GM23338 (cell line): Measurements from ENCODE around the gene EDNRA. TPM values are rescaled to one million over a fixed set of nuclear protein-coding genes. Genes with fewer than 3 reads are reported as not detected.

Source experiments
- ATAC-seq: fragments of 200-7000 bp; cut with Tn5 transposase; 3 replicates; pipeline ENCODE4 v1.9.1; 2020
- DNase-seq: peaks from one replicate; pipeline ENCODE4 v3.0.0-alpha.2; 2015; ENCODE audit warnings: low spot score
- H2AFZ ChIP-seq: fragments of 200-600 bp; sonication (generic); 2 replicates; pipeline ENCODE4 v1.8.0; 2016; ENCODE audit warnings: antibody characterized with exemption, mild to moderate bottlenecking, moderate library complexity
- H3F3A ChIP-seq: fragments of 200-600 bp; sonication (generic); replicated peaks from 2 replicates; pipeline ENCODE4 v1.8.0; 2017; ENCODE audit warnings: antibody characterized with exemption, mixed run types, low read depth
- H3K27ac ChIP-seq: fragments of 200-600 bp; sonication (generic); 2 replicates; pipeline ENCODE4 v1.6.1; 2016; ENCODE audit warnings: low read depth
- H3K27me3 ChIP-seq: fragments of 200-600 bp; sonication (generic); 2 replicates; pipeline ENCODE4 v1.8.0; 2016; ENCODE audit warnings: mild to moderate bottlenecking, mixed run types, moderate library complexity; ENCODE audit not compliant: insufficient read depth
- H3K36me3 ChIP-seq: fragments of 200-600 bp; sonication (generic); 2 replicates; pipeline ENCODE4 v1.8.0; 2016; ENCODE audit warnings: mild to moderate bottlenecking; ENCODE audit not compliant: insufficient read depth
- H3K4me1 ChIP-seq: fragments of 200-600 bp; sonication (generic); 2 replicates; pipeline ENCODE4 v1.8.0; 2016; ENCODE audit warnings: mild to moderate bottlenecking, moderate library complexity; ENCODE audit not compliant: insufficient read depth
- H3K4me2 ChIP-seq: fragments of 200-600 bp; sonication (generic); 2 replicates; pipeline ENCODE4 v1.7.1; 2017; ENCODE audit warnings: mixed run types
- H3K4me3 ChIP-seq: fragments of 200-600 bp; sonication (generic); 2 replicates; pipeline ENCODE4 v1.6.1; 2016; ENCODE audit warnings: mixed run types
- H3K79me2 ChIP-seq: fragments of 200-600 bp; sonication (generic); replicated peaks from 2 replicates; pipeline ENCODE4 v1.8.0; 2017; ENCODE audit warnings: mild to moderate bottlenecking; ENCODE audit not compliant: insufficient read depth
- H3K9me2 ChIP-seq: fragments of 200-600 bp; sonication (generic); 2 replicates; pipeline ENCODE4 v1.8.0; 2017; ENCODE audit not compliant: insufficient read depth
- H4K20me1 ChIP-seq: fragments of 200-600 bp; sonication (generic); replicated peaks from 2 replicates; pipeline ENCODE4 v1.8.0; 2017; ENCODE audit warnings: mild to moderate bottlenecking; ENCODE audit not compliant: insufficient read depth
- H3K27ac Mint-ChIP-seq: 2 replicates; pipeline ENCODE4 v1.8.0; 2020; ENCODE audit warnings: inconsistent platforms, mild to moderate bottlenecking, moderate library complexity, mixed read lengths
- H3K27me3 Mint-ChIP-seq: 3 replicates; pipeline ENCODE4 v1.8.0; 2022; ENCODE audit warnings: low read depth, mild to moderate bottlenecking, moderate library complexity, mixed read lengths, inconsistent platforms; ENCODE audit not compliant: insufficient read depth, poor library complexity
- H3K36me3 Mint-ChIP-seq: 3 replicates; pipeline ENCODE4 v1.8.0; 2021; ENCODE audit warnings: low read depth, mild to moderate bottlenecking, inconsistent platforms, moderate library complexity, mixed read lengths
- H3K4me1 Mint-ChIP-seq: 3 replicates; pipeline ENCODE4 v1.8.0; 2020; ENCODE audit warnings: mild to moderate bottlenecking, inconsistent platforms, mixed read lengths
- H3K4me3 Mint-ChIP-seq: 3 replicates; pipeline ENCODE4 v1.8.0; 2021; ENCODE audit warnings: moderate library complexity, mild to moderate bottlenecking, inconsistent platforms, mixed read lengths
- H3K9me3 Mint-ChIP-seq: 3 replicates; pipeline ENCODE4 v1.8.0; 2020; ENCODE audit warnings: moderate library complexity, mild to moderate bottlenecking, inconsistent platforms, mixed read lengths
- CREB1 ChIP-seq: fragments of 250-450 bp; sonication (Bioruptor Pico); IDR thresholded peaks from 2 replicates; pipeline ENCODE4 v1.5.0; 2020; ENCODE audit warnings: low read depth, mild to moderate bottlenecking, moderate library complexity
- CTCF ChIP-seq, 2 experiments: fragments of 200-600 bp in 1 of 2; sonication (generic) in 1 of 2; conservative IDR thresholded peaks; 2 replicates each; pipeline versions ENCODE4 v1.5.1 to v1.6.1; 2016 to 2017; ENCODE audit warnings: antibody characterized with exemption in 2 of 2, low read depth in 2 of 2, mild to moderate bottlenecking in 2 of 2, moderate library complexity in 1 of 2
- ETS1 ChIP-seq: IDR thresholded peaks from 2 replicates; pipeline ENCODE4 v1.6.1; 2016; ENCODE audit warnings: antibody characterized with exemption
- EZH2 ChIP-seq: fragments of 200-600 bp; sonication (generic); IDR thresholded peaks from one replicate; pipeline ENCODE4 v1.8.0; 2017; ENCODE audit warnings: antibody characterized with exemption, mild to moderate bottlenecking, low read depth; ENCODE audit not compliant: unreplicated experiment
- EZH2phosphoT487 ChIP-seq: fragments of 200-600 bp; sonication (generic); IDR thresholded peaks from one replicate; pipeline ENCODE4 v1.8.1; 2018; ENCODE audit warnings: antibody characterized with exemption; ENCODE audit not compliant: unreplicated experiment
- JUNB ChIP-seq: IDR thresholded peaks from one replicate; pipeline ENCODE4 v1.6.1; 2016; ENCODE audit warnings: antibody characterized with exemption; ENCODE audit not compliant: unreplicated experiment
- NANOG ChIP-seq: IDR thresholded peaks from 2 replicates; pipeline ENCODE4 v1.6.1; 2016; ENCODE audit warnings: antibody characterized with exemption, borderline replicate concordance
- POLR2AphosphoS5 ChIP-seq: IDR thresholded peaks from 2 replicates; pipeline ENCODE4 v1.6.1; 2016; ENCODE audit warnings: antibody characterized with exemption, low read depth
- ZNF114 ChIP-seq: fragments of 250-450 bp; sonication (Bioruptor Pico); IDR thresholded peaks from 2 replicates; pipeline ENCODE4 v1.5.0; 2020; ENCODE audit warnings: mild to moderate bottlenecking, moderate library complexity
- ZNF331 ChIP-seq: fragments of 250-450 bp; sonication (Bioruptor Pico); IDR thresholded peaks from 2 replicates; pipeline ENCODE4 v1.5.0; 2020; ENCODE audit warnings: low read depth, mild to moderate bottlenecking, moderate library complexity
- polyA plus RNA-seq: library from polyadenylated mRNA; unstranded; fragments of >200 nt; fragmentation: Nextera tagmentation; extraction: Ambion mirVana; gene quantifications from 2 replicates; pipeline ENCODE4 v1.2.1, GENCODE V29; 2016
- total RNA-seq: library from RNA; depleted of rRNA; stranded (reverse); fragments of >200 nt; shearing (Covaris generic); gene quantifications from 2 replicates; pipeline ENCODE4 v1.2.3, GENCODE V29; 2014
- TF ChIP-seq, protein P1 (sequence below): IDR thresholded peaks from one replicate; pipeline ENCODE4 v1.6.1; 2018; ENCODE audit warnings: antibody characterized with exemption; ENCODE audit not compliant: unreplicated experiment

EDNRA gene
- total and polyA plus RNA-seq, 2 experiments from 2014 or later: 1.5 to 5.0 TPM

DNA sequence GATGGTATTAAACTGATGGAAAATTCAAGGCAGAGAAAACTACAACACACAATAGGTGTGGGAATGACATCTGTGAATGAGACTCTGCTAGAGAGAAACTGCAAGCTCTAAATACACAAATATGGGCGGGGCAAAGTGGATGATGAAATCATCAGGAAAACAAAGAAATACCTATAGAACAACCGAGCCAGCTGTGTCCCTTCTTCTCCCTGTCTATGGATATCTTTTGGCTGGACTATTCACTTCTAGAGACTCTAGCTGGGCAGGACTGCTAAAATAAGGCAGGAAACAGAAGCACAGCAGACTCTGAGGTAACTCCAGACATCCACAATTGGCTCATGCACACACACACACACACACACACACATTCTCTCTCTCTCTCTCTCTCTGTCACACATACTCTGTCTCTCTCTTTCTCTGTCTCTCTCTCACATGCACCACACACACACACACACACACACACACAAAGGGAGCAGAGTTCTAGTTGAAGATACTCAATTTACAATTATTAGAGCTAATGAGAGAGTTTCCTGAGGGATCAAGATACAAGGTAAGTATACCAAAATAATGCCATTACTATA is 27.2 kb upstream of the EDNRA start:
- H2AFZ ChIP-seq: peak overlapping the region; percentile 57
- no peak overlapping the region for H3K4me3 ChIP-seq

GRCh38 chr4:147456706-147457105 is 24.2 kb upstream of the EDNRA start:
- H3K27ac Mint-ChIP-seq: no peak overlapping the region
- 0 out of 2 replicates have a peak, but pooled peaks cover under 1% of the 10 kb centered on the region for H3K9me2 ChIP-seq
- no peaks in the 10 kb centered on the region for H3K36me3 Mint-ChIP-seq
- no peak overlapping the region for H3K4me3 ChIP-seq
- H3K27ac ChIP-seq: no peak overlapping the region
- ATAC-seq: no peak
- H3K27me3 Mint-ChIP-seq: peaks cover 2% of the 10 kb centered on the region
- H3K4me3 Mint-ChIP-seq: no peak overlapping the region
- no peaks in the 10 kb centered on the region for H3K4me1 ChIP-seq
- no peaks in the 10 kb centered on the region for H4K20me1 ChIP-seq
- no peaks in the 10 kb centered on the region for H3F3A ChIP-seq
- H3K36me3 ChIP-seq: no peaks in the 10 kb centered on the region
- H3K4me2 ChIP-seq: no peak overlapping the region
- TF ChIP-seq, protein P1, sequence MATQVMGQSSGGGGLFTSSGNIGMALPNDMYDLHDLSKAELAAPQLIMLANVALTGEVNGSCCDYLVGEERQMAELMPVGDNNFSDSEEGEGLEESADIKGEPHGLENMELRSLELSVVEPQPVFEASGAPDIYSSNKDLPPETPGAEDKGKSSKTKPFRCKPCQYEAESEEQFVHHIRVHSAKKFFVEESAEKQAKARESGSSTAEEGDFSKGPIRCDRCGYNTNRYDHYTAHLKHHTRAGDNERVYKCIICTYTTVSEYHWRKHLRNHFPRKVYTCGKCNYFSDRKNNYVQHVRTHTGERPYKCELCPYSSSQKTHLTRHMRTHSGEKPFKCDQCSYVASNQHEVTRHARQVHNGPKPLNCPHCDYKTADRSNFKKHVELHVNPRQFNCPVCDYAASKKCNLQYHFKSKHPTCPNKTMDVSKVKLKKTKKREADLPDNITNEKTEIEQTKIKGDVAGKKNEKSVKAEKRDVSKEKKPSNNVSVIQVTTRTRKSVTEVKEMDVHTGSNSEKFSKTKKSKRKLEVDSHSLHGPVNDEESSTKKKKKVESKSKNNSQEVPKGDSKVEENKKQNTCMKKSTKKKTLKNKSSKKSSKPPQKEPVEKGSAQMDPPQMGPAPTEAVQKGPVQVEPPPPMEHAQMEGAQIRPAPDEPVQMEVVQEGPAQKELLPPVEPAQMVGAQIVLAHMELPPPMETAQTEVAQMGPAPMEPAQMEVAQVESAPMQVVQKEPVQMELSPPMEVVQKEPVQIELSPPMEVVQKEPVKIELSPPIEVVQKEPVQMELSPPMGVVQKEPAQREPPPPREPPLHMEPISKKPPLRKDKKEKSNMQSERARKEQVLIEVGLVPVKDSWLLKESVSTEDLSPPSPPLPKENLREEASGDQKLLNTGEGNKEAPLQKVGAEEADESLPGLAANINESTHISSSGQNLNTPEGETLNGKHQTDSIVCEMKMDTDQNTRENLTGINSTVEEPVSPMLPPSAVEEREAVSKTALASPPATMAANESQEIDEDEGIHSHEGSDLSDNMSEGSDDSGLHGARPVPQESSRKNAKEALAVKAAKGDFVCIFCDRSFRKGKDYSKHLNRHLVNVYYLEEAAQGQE: no peak
- TF ChIP-seq NANOG (no peak), EZH2phosphoT487 (no peak), EZH2 (no peak), ZNF114 (CRISPR knock-in tag) (no peak), ETS1 (no peak), ZNF331 (no peak)
- no peaks in the 10 kb centered on the region for H3K79me2 ChIP-seq
- H3K27me3 ChIP-seq: no peaks in the 10 kb centered on the region
- no peaks in the 10 kb centered on the region for H3K9me3 Mint-ChIP-seq
- no peak for DNase-seq
- H3K4me1 Mint-ChIP-seq: no peaks in the 10 kb centered on the region
- no peak overlapping the region for H2AFZ ChIP-seq

More for the DNA sequence above, 27.2 kb upstream of the EDNRA start:
- Histone ChIP-seq H3K4me1 (no peaks in the 10 kb centered on the region), H3K4me2 (no peak overlapping the region), H3F3A (no peaks in the 10 kb centered on the region), H3K9me2 (no peaks in the 10 kb centered on the region), H3K27ac (no peak overlapping the region), H3K36me3 (no peaks in the 10 kb centered on the region), H4K20me1 (no peaks in the 10 kb centered on the region), H3K27me3 (no peaks in the 10 kb centered on the region), H3K79me2 (no peaks in the 10 kb centered on the region)
- Mint-ChIP-seq H3K4me1 (no peaks in the 10 kb centered on the region), H3K27ac (peak overlapping the region; percentile 69; the same call in 1 of the 2 replicates), H3K4me3 (no peak overlapping the region), H3K27me3 (peaks cover 2% of the 10 kb centered on the region), H3K9me3 (no peaks in the 10 kb centered on the region), H3K36me3 (no peaks in the 10 kb centered on the region)
- DNase-seq (peak; percentile 32), ATAC-seq (no peak)
- TF ChIP-seq JUNB (no peak), ETS1 (no peak), POLR2AphosphoS5 (no peak), CREB1 (CRISPR knock-in tag) (no peak), EZH2 (no peak), ZNF114 (CRISPR knock-in tag) (no peak), CTCF (conservative IDR thresholded peaks at IDR 0.05; ENCODE audit: low read depth in 2 of 2) (no peak), EZH2phosphoT487 (no peak)
